ENCODE results near the gene MAN1A1.

The MAN1A1 gene

DNA sequence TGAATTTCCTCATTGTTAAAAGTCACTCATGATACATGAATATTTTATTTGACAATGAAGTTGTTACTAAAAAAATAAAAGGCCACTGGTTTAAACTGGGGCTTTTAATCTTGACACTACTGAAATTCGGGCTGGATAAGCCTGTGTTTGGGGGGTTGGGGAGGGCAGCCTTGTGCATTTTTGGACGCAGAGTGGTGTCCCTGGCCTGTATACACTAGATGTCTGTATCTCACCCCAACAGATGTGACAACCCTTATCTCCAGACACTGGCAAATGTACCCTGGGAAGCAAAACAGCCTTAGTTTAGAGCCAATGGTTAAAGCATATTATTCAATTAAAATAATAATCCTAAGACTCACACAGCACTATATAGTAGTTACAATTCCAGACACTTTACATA is 24.8 kb downstream of the MAN1A1 start:
- DNase-seq: no peak

DNA sequence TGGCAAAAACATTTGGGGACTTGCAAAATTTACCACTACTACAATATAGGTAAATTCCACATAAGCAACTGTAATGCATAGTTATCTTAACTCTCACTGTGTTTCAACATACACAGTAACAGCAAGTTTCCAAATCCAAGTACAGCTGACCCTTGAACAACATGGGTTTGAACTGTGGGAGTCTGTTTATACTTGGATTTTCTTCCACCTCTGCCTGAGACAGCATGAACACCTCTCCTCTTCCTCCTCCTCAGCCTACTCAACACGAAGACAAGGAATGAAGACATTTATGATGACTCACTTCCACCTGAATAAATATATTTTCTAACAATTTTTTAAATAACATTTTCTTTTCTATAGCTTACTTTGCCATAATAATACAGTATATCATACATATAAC is 25.6 kb downstream of the MAN1A1 start:
- no peak for DNase-seq

DNA sequence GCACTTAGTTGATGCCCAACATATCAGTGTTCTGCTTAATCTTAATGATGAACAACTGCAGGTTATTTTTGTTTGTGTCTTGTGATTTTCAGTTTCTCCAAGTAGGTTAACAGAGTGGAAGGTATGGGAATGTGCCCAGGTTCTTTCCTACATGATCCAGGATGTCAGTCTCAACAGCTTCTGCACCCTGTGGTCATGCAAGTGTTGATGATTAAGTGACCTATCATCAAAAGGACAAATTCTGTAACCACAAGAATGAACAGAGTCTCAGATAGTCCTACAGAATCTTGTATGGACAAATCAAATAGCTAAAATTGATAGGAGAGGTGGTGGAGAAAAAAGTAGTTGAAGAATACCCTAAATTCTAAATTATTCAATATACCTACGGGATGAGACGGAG is 26.1 kb downstream of the MAN1A1 start:
- no peak for DNase-seq

GRCh38 chr6:119322715-119323350 is 26.7 kb downstream of the MAN1A1 start:
- no peak for DNase-seq

GRCh38 chr6:119322034-119322433 is 27.5 kb downstream of the MAN1A1 start:
- DNase-seq: no peak

- no peak for DNase-seq
These were observed 29.9 kb downstream of the MAN1A1 start for GRCh38 chr6:119319694-119320093.

DNA sequence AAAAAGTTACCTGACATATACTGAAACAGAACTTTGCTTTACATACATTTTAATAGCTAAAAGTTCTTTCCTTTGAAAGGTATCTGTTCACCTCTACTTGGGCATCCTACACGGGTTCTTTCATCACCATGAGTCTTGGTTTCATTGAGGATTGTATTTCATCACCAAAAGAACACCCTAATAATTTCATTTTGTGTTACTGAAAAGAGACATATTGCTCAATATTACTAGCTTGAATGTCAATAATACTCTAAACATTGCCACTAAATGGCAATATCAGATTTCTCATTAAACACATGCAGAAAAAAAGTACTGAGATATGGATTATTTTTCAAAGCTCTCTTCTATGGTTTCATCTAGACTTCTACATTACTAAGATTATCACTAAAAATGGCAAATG is 30.8 kb downstream of the MAN1A1 start:
- DNase-seq: no peak

DNA sequence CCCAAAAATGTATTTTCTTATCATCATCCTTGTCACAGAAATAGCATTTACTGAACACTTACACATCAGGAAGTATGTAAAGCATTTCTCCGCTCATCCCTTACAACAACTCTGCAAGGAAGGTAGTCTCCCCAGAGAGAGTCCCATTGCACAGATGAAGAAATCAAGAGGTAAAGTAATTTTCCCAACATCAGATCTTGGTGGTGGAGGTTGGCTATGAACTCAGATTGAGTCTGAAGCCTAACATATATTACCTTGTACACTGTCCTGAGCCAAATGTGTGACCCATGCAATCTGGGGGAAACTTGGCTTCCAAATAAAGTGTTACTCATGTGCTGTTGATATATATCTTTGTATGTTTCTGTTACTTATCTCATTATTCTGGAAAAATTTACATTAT is 31.4 kb downstream of the MAN1A1 start:
- DNase-seq: no peak

- no peak for DNase-seq
These were observed 32.6 kb downstream of the MAN1A1 start for GRCh38 chr6:119317007-119317406.

DNA sequence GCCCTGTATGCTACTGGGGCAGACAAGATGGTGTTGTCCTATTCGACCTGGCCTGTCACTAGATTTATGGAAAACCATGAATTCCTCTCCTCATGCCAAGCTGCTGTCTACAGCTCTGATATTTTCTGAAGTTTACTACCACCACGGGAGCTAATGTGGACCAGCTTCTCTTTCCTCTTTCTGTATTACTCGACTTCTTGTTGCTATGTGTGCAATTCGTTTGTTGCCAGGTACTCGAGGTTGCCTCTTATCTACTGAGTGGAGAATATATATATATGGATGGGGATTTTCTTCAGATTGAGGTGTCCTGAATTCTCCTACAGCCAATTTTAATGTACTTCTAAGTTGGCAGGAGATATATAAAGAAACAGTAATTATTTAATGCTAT is 34.7 kb downstream of the MAN1A1 start:
- no peak for DNase-seq

DNA sequence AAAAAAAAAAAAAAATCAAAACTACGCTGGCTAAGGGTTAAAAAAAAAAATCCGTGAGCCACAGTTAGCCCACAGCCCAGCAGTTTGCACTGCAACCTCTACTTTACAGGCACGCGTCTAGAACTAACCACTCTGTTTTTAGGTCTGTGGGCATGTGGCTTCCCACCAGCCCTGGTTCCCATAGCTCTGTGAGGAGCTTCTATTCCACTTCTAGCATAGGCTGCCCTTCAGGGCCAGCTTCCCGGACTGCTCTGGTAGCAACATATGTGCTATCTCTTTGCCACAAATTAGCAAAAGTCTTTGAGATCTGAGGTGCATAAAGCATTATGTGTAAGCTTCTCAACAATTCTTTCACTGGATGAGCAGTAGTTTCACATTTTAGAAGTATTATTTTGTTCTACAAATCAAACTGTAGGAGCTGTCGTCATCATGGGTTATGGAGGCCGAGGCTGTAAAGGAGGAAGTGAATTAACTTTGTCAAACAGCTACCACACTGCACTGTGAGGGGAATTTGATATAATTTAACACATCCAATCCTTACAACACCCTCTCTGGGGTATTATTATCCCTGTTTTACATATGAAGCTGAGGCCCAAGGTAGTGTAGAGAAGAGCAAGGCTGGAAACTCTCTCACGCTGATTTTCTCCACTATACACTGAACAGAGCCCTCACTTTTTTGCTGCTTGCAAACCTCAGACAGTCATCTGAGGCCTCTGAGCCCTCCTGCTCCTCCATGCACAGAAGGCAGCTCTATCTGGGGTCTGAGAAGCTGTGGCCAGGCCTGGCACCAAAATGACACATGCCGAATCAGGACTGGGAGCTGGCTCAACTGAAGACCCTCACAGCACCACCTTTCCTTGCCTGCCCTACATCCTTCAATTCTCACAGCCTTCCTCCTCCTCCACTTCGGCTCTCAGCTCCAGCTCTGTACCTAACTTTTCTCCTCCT is 35.4 kb downstream of the MAN1A1 start:
- no peak for DNase-seq

- DNase-seq: no peak
These were observed 36.7 kb downstream of the MAN1A1 start for GRCh38 chr6:119312875-119313338.

DNA sequence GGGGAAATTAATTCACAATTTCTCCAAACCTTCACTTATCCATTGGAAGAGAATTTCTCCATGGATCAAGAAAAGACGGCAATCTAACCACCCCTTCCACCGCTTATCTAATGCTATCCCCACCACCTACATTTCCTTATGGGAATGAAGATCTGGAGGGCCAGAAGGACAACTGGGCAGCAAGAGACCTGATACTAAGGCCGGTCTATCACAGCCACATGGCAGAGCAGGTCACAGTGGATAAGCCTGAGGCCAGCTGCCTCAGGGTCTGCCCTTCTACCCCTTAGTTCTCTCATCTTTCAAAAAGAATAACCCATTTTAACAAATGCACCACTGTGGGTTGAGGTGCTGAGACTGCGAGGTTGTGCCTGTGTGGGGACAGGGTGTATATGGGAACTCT is 37.1 kb downstream of the MAN1A1 start:
- no peak for DNase-seq

DNA sequence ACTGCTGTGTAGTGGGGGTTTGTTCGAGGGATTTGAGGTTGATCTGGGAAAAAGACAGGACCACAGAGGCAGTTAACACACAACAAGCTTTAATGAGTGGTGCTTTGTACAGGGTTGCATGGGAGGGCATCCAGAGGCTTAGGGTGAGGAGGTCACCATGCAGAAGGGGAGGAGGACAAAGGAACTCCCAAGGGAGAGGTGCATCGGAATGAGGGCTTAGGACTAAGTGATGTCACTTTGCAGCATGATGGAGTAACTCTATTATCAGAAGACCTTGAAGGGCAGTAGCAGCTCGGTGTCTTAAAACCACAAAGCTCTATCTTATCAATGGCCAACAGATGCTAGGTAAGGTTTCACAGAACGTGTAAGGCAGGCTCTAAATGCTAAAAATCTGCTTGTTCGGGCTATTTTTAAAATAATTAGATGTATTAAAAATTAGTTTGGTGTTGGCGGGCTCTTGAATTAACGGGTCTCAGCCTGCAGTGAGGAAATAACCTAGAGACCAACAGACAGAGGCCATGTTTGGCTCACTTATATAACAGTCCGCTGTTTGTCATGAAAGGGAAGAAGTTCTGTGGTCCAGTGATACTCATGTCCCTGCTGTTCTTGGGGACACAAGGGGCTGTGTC is 37.9 kb downstream of the MAN1A1 start:
- no peak for DNase-seq

DNA sequence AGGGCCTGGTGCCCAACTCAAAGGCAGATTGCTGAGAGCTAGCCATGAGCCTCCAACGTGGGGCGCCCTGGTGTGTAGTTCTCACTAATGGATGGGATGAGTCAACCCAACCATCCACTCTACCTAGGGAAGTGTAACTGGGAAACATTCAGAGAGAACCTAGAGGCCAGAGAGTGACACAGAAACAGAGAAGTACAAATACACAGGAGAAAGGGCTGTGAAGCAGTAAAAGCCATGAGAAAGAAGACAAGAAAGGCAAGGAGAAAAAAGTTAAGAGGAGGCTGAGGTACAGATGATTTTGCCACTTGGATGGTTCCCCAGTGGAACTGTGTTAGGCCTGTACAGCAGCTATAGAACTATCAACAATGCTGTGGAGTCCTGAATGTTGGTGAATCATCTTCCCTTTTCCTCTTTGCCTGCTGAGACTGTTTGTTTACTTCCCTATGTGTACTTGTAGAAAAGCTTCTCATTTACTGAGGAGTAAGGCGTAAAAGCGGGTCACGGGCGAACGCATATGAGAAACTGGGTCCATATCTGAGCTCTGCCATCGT is 39.0 kb downstream of the MAN1A1 start:
- no peak for DNase-seq

GRCh38 chr6:119308991-119309657 is 40.4 kb downstream of the MAN1A1 start:
- no peak for DNase-seq

DNA sequence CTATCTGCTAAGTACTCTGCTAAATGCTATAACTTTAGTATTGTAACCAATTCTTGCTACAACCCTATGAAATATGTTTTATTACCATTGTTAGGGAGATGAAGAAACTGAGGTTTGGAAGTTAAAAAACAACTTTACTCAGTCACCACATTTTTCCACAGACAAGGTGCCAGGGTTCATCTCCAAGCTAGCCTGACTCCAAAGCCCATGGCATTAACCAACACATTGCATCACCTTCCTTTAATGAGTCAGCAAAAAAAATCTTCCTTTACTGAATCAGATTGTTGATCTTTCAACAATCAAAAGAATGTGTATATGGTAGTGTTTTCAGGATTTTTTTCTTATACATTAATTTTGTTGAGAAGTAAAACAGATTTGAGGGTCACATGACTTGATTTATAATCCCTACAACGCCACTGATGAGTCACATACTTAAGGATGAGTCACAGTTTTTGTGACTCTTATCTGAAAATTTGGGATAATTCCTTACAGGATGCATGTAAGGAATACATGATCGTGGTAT is 41.5 kb downstream of the MAN1A1 start:
- DNase-seq: peak; percentile 52

- DNase-seq: no peak
These were observed 42.5 kb downstream of the MAN1A1 start for GRCh38 chr6:119307056-119307455.

GRCh38 chr6:119306396-119306968 is 43.1 kb downstream of the MAN1A1 start:
- no peak for DNase-seq

- no peak for DNase-seq
These were observed 46.2 kb downstream of the MAN1A1 start for GRCh38 chr6:119303164-119303887.

- DNase-seq: no peak
These were observed 48.1 kb downstream of the MAN1A1 start for GRCh38 chr6:119301429-119301828.

GRCh38 chr6:119299694-119300093 is 49.9 kb downstream of the MAN1A1 start:
- no peak for DNase-seq
